GM23338 (cell line): ENCODE data around the gene SHFL.

Source experiments
- POLR2AphosphoS5 ChIP-seq: IDR thresholded peaks from 2 replicates; pipeline ENCODE4 v1.6.1; 2016; ENCODE audit warnings: antibody characterized with exemption, low read depth
- REST ChIP-seq: IDR thresholded peaks from one replicate; pipeline ENCODE4 v1.6.1; 2018; ENCODE audit warnings: antibody characterized with exemption; ENCODE audit not compliant: unreplicated experiment
- TF ChIP-seq, protein P1 (sequence below), 2 experiments: fragments of 200-600 bp in 1 of 2; sonication (generic) in 1 of 2; conservative IDR thresholded peaks; 2 replicates each; pipeline versions ENCODE4 v1.5.1 to v1.6.1; 2016 to 2017; ENCODE audit warnings: antibody characterized with exemption in 2 of 2, low read depth in 2 of 2, mild to moderate bottlenecking in 2 of 2, moderate library complexity in 1 of 2

DNA sequence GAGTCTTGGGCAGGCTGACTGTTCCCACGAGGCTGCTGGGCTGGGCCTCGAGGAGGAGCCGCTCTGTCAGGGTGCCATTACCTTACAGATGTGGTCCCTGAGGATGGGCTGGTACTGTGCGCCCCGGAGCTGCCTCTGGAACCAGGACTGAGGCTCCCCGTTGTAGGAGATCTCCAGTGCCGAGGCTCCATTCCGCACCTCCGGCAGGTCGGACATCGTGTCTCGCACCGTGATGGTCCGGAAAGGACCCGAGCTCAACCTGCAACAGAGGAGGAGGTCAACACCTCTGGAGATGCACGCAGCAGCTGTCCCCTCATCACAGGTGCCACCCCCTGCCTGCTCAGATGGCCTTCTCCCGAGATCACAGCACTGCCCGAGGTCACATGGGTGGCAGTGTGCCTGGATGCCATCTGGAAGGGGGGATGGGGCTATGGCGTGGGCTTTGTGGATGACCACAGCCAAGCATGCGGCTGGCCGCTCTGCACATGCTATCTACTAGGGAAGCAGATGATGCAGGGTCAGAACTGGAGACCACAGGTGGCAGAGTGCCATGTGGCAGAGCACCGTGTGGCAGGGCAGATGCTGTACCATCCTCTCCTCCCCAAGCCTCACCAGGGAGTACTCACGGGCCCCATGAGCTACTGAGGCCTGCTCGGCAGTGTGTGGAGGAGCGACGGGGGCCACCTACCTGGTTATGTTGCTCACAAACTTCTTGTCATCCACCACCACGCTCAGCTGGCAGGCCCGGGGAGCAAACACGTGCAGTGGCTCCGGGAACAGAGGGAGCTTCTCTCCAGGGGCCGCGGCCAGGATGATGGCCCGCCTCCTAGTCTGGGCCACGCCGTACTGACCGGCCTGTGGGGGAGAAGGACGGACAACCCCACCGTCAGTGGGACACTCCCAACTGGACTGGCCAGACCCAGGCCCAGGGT lies 51.9 kb downstream of the SHFL start:
- TF ChIP-seq, protein P1, sequence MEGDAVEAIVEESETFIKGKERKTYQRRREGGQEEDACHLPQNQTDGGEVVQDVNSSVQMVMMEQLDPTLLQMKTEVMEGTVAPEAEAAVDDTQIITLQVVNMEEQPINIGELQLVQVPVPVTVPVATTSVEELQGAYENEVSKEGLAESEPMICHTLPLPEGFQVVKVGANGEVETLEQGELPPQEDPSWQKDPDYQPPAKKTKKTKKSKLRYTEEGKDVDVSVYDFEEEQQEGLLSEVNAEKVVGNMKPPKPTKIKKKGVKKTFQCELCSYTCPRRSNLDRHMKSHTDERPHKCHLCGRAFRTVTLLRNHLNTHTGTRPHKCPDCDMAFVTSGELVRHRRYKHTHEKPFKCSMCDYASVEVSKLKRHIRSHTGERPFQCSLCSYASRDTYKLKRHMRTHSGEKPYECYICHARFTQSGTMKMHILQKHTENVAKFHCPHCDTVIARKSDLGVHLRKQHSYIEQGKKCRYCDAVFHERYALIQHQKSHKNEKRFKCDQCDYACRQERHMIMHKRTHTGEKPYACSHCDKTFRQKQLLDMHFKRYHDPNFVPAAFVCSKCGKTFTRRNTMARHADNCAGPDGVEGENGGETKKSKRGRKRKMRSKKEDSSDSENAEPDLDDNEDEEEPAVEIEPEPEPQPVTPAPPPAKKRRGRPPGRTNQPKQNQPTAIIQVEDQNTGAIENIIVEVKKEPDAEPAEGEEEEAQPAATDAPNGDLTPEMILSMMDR (conservative IDR thresholded peaks at IDR 0.05; ENCODE audit: low read depth in 2 of 2), result no peak
- TF ChIP-seq REST (no peak), POLR2AphosphoS5 (no peak)
